HG03280 (cell line): ENCODE measurements around the gene NFIX.

Source experiments
- ATAC-seq: cut with Tn5 transposase; IDR thresholded peaks from one replicate; pipeline ENCODE4 v1.9.1; 2021; ENCODE audit warnings: mild to moderate bottlenecking, moderate library complexity; ENCODE audit not compliant: unreplicated experiment

NFIX gene

DNA sequence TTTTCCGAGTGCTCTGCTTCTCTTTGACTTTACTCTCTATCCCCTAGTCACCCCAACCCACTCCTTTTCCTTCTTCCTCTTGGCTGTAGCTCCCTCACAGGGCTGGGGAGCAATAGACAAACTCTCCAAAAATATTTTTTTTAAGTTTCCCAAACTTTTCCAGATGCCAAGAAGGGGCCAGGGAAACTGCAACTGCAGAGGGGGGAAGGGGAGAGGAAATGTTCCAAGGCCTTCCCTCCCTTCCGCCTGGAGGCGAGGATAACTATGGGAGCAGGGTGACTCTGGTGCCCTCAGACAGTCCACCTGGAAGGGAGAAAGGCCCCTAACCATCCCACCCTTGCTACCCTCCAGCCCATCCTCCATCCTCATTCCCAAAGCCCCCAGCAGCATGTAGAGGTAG lies 58.0 kb downstream of the NFIX start:
- no peak for ATAC-seq

- ATAC-seq, result no peak
Measured at GRCh38 chr19:13053761-13054625, 58.7 kb downstream of the NFIX start.

DNA sequence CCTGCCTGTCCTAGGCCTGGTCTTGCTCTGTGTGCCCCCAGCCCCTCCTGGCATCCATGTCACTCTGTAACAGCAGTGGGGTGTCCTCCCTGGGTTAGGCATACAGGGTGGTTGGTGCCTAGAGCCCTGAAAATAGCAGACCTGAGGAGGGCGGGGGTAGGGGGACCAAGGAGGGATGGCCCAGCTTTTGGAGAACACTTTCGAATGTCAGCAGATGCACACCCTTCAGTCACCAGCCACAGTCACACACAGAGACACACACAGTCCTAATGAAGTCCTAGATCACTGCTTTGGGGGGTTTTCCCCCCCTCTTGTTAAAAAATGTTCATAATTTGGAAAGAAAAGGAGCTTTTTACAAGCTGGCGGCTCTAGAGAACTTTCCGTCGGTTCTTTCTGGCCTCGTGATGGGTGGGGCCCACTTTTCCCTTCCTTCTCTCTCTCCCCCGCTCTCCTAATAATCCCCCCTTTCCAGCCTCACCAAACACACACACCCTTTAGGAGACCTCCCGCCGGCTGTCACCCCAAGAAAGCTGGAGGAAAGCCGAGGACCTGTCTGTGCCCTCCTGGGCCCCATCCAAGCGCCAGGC lies 59.4 kb downstream of the NFIX start:
- ATAC-seq, result no peak

GRCh38 chr19:13055213-13056051 lies 60.2 kb downstream of the NFIX start:
- no peak for ATAC-seq

DNA sequence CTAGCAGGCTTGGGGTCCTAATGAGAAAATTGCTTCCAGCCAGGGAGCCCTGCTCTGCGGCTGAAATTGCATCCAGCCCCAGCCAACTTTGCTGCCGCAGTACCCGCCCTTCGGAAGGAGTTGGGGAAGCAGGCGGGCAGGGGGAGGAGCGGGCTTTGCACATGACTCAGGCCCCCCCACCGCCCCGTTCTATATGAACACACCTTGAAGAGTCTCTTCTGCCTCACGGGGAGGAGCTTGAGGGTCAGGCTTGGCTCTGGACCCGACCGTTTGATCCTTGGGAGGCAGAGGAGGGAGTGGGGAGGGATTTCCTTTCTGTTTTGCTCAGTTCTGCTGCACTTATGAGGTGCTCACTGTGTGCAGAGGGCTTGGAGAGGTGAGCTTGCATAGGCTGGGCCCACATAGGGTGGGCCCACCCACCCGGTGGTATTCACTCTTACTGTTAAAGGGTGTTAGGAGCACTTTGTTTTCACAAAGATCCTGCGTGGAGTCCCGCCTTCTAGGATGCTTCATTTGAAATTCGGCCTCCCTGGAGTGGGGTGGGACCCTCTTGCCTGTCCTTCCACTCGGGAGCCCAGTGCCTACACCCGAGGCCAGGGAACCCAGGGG lies 60.9 kb downstream of the NFIX start:
- ATAC-seq, result no peak

DNA sequence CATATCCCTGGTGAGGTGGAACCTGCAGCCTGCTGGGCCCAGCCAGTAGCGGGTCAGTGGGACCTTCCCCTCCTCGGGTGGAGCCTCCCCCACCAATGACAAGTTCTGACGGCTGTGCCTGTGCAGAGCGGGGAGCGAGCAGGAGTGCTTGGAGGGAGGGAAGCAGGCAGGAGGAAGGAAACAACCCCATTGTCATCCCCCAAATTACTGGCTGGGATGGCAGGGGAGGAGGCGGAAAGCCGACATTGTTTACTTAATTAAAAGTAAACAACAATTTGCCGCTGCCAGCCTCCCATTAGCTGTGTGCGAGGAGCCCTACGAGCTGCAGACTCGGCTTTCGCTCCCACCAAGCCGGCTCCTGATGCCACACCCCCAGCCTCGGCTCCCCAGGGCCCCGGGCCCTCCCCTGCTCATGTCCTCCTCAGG lies 61.9 kb downstream of the NFIX start:
- ATAC-seq, result no peak

- no peak for ATAC-seq
Measured at GRCh38 chr19:13057744-13058143, 62.5 kb downstream of the NFIX start.

- no peak for ATAC-seq
Measured at GRCh38 chr19:13058951-13059660, 63.8 kb downstream of the NFIX start.

GRCh38 chr19:13060233-13060963 lies 65.1 kb downstream of the NFIX start:
- no peak for ATAC-seq

- peak; percentile 70 for ATAC-seq
Measured at GRCh38 chr19:13060964-13061927, 66.0 kb downstream of the NFIX start.

DNA sequence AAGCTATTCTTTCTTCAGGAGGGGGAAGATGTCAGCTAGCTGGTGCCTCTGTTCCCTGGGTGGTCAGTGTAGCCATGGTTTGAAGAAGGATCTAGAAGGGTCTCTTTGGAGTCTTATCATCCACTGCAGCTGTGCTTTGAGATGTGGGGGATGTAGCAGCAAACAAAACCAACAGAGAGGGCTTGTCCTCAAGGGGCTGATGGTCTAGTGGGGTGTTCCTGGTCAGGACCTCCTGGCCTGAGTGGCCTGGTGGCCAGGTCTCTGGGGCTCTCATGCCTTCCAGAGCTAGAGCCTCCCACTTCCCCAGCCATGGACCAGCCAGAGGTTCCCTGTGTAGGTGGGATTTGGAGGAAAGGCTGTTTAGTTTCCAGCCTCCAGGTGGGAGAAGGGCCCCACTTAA lies 67.0 kb downstream of the NFIX start:
- no peak for ATAC-seq

DNA sequence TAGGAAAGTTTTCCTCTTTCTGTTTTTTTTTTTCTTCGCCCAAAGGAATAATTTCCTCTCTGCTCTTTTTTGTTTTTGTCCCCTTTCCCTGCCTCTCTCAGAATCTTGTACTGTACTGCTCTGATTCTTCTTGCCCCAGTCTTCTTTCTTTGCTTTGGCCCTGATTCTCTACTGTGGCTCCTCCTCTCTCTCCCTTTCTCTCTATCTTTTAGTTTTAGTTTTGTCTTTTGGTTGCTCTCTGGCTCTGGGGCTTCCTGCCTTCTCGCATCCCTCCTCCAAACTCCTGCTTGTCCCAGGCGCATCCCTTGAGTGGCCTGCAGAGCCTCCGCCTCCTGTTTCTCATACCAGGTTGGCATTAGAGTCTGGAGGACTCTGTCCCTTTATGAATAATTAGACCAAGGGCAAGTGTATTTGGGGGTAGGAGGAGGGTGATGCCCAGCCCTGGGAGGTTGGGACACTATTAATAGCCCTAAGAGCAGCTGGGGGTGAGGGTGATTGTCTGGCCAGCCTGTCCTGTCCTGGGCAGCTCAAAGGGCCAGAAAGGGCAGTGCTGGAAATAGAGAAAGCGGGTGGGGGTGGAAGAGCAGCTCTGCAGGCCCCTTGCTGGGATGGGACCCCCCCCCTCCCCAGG lies 68.3 kb downstream of the NFIX start:
- no peak for ATAC-seq

- no peak for ATAC-seq
Measured at GRCh38 chr19:13064092-13064489, 68.8 kb downstream of the NFIX start.

DNA sequence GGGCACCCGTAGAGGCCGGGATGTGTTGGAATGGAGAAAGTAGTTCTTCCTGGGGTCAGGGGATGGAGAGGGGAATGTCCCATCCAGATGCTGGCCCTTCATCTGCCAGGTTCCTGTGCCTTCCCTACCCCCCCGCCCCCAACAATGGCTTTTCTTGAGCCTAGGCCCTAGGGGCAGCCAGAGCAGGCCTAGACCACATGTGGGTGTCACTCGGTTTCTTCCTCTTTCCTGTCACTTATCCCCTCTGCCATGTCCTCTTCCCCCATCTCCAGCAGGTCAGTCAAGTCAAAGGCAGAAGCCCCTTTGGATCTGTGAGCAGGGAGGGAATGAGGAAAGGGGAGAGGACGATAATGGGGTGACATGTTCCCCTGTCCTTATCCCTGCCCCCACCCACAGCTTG lies 71.0 kb downstream of the NFIX start:
- no peak for ATAC-seq

- ATAC-seq, result no peak
Measured at GRCh38 chr19:13066933-13067807, 71.9 kb downstream of the NFIX start.

- ATAC-seq, result no peak
Measured at GRCh38 chr19:13068085-13068846, 73.0 kb downstream of the NFIX start.
